ENCODE data around the gene NKX2-1.

DNA sequence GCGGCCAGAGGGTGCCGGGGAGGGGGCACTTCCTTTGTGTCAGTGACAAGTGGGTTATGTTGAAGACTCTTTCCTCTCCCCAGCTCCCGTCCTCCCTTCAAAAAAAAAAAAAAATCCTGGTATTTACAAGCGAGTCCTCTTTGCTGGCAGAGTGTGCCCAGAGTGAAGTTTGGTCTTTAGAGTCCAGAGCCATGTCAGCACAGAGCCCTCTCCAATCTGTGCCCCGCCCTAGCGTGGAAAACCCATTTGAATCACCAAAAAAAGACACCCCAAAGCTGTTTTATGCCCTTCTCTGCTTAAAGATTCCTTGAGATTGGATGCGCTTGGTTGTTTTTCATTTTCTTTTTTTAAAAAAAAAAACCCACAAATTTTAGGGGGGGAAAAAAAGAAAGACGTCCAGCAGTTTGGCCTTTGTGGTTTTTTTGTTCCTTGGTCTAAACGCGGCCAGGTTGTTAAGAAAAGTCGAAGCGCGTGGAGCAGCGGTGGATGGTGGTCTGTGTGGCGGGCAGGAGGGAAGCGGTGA is 3.3 kb downstream of the NKX2-1 start:
- TF ChIP-seq, protein P1, sequence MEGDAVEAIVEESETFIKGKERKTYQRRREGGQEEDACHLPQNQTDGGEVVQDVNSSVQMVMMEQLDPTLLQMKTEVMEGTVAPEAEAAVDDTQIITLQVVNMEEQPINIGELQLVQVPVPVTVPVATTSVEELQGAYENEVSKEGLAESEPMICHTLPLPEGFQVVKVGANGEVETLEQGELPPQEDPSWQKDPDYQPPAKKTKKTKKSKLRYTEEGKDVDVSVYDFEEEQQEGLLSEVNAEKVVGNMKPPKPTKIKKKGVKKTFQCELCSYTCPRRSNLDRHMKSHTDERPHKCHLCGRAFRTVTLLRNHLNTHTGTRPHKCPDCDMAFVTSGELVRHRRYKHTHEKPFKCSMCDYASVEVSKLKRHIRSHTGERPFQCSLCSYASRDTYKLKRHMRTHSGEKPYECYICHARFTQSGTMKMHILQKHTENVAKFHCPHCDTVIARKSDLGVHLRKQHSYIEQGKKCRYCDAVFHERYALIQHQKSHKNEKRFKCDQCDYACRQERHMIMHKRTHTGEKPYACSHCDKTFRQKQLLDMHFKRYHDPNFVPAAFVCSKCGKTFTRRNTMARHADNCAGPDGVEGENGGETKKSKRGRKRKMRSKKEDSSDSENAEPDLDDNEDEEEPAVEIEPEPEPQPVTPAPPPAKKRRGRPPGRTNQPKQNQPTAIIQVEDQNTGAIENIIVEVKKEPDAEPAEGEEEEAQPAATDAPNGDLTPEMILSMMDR (IDR thresholded peaks at IDR 0.05): no peak
- TF ChIP-seq EP300 (IDR thresholded peaks at IDR 0.05) (no peak), POLR2A (IDR thresholded peaks at IDR 0.05) (no peak)
